Liver (tissue), 3 donors: ENCODE results near the gene DCPS.

ENCODE experiments used
- CTCF ChIP-seq: fragments of 150-350 bp; IDR thresholded peaks from 2 replicates; pipeline ENCODE4 v1.5.1; 2017; ENCODE audit warnings: improper control_type of control experiment, low read depth, low read length; ENCODE audit not compliant: missing input control
- EGR1 ChIP-seq, 2 donors: IDR thresholded peaks; 2 replicates each; pipeline ENCODE4 v1.6.1; 2016 to 2018; ENCODE audit warnings: antibody characterized with exemption in 2 of 2, low read depth in 2 of 2
- FOXA1 ChIP-seq: IDR thresholded peaks from 2 replicates; pipeline ENCODE4 v1.6.1; 2016; ENCODE audit warnings: antibody characterized with exemption
- HNF4G ChIP-seq: IDR thresholded peaks from 2 replicates; pipeline ENCODE4 v1.6.1; 2016; ENCODE audit warnings: antibody characterized with exemption
- JUND ChIP-seq, 2 donors: IDR thresholded peaks; 2 replicates each; pipeline ENCODE4 v1.6.1; 2016; ENCODE audit warnings: antibody characterized with exemption in 2 of 2
- MAX ChIP-seq: IDR thresholded peaks from 2 replicates; pipeline ENCODE4 v1.6.1; 2016; ENCODE audit warnings: antibody characterized with exemption
- SP1 ChIP-seq: IDR thresholded peaks from 2 replicates; pipeline ENCODE4 v1.6.1; 2018; ENCODE audit warnings: antibody characterized with exemption, mild to moderate bottlenecking
- ZBTB33 ChIP-seq: IDR thresholded peaks from 2 replicates; pipeline ENCODE4 v1.6.1; 2016; ENCODE audit warnings: antibody characterized with exemption
- donor health status: healthy.
- donor health status: healthy.

GRCh38 chr11:126335463-126335760 is 31.6 kb downstream of the DCPS start:
- TF ChIP-seq MAX (no peak), ZBTB33 (no peak), EGR1 (IDR thresholded peaks at IDR 0.05; ENCODE audit: low read depth in 2 of 2) (no peak), CTCF (no peak), FOXA1 (no peak), HNF4G (no peak), SP1 (peak; percentile 43), JUND (IDR thresholded peaks at IDR 0.05) (no peak)
